Measurements from ENCODE around the gene HLA-C. TPM values are rescaled to one million over a fixed set of nuclear protein-coding genes. Genes with fewer than 3 reads are reported as not detected.

The HLA-C gene
- total RNA-seq (2014; rRNA removed; shearing (Covaris generic)) = 333 and 406 TPM in 2 replicates
- 404 and 419 TPM in 2 replicates for total RNA-seq (2022)
- Bru-seq, nascent RNA = percentile 95 among the genes with signal in this experiment
- percentile 100 among the genes with signal in this experiment for BruChase-seq, experiment 1, labeled RNA remaining after a 6-hour chase
- BruChase-seq, experiment 2, labeled RNA remaining after a 2-hour chase = percentile 98 among the genes with signal in this experiment
- long read RNA-seq, transcript HLA-C-208 (6 exons, 1,880 nt) = minor isoform, 25 of 625 reads
- long read RNA-seq, transcript HLA-C-205 (2 exons, 754 nt) = minor isoform, 5 of 625 reads
- long read RNA-seq, transcript HLA-C-201 (8 exons, 1,536 nt) = major isoform, 419 of 625 reads
- long read RNA-seq, partial matches to known transcripts = 61 of 625 reads
- long read RNA-seq, other reads (novel, unspliced or antisense) = 114 of 625 reads

DNA sequence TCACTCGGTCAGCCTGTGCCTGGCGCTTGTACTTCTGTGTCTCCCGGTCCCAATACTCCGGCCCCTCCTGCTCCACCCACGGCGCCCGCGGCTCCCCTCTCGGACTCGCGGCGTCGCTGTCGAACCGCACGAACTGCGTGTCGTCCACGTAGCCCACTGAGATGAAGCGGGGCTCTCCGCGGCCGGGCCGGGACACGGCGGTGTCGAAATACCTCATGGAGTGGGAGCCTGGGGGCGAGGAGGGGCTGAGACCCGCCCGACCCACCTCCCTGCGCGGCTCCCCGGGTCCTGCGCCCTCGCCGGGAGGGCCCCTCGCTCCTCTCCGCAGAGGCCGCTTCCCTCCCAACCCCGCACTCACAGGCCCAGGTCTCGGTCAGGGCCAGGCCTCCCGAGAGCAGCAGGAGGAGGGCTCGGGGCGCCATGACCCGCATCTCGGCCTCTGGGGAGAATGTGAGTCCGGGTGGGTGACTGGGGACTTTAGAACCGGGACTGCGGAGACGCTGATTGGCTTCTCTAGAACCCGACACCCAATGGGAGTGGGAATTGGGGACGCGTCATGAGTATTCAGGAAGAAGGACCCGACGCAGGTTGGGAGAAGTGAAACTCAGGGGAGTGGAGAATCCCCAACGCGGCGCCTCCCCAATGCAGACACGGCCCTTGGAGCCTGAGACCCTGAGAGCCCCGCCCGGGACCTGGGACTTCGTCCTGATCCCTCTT is at the start of gene HLA-C:
Gene HLA-C (minus strand): TSS at position 452 of the 717 bp plus-strand sequence. CDS start 21 bp downstream, at position 431.
- H3K4me3 ChIP-seq (ENCODE audit: low read depth, low read length, poor library complexity, severe bottlenecking) = peak within 1 kb of the TSS; percentile 91
- peak within 1 kb of the TSS; percentile 83 for H3K4me2 ChIP-seq (ENCODE audit: low read length)
- peaks cover 8% of the 10 kb centered on the region; the same call in 1 of the 2 replicates for H3K79me2 ChIP-seq (ENCODE audit: insufficient read depth, low read depth, low read length)
- no peaks in the 10 kb centered on the region for H4K20me1 ChIP-seq (ENCODE audit: insufficient read depth, low read length)
- TF ChIP-seq EZH2phosphoT487 (IDR thresholded peaks at IDR 0.05; ENCODE audit: borderline replicate concordance, low read depth, low read length) = no peak
- TF ChIP-seq, protein P1, sequence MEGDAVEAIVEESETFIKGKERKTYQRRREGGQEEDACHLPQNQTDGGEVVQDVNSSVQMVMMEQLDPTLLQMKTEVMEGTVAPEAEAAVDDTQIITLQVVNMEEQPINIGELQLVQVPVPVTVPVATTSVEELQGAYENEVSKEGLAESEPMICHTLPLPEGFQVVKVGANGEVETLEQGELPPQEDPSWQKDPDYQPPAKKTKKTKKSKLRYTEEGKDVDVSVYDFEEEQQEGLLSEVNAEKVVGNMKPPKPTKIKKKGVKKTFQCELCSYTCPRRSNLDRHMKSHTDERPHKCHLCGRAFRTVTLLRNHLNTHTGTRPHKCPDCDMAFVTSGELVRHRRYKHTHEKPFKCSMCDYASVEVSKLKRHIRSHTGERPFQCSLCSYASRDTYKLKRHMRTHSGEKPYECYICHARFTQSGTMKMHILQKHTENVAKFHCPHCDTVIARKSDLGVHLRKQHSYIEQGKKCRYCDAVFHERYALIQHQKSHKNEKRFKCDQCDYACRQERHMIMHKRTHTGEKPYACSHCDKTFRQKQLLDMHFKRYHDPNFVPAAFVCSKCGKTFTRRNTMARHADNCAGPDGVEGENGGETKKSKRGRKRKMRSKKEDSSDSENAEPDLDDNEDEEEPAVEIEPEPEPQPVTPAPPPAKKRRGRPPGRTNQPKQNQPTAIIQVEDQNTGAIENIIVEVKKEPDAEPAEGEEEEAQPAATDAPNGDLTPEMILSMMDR (conservative IDR thresholded peaks at IDR 0.05; ENCODE audit: low read length) = no peak
- intact Hi-C loops (cut with micrococcal nuclease; ENCODE audit: unreplicated experiment) = loop anchor here (1.0 to 2.0 kb wide), 2 partner anchors 74 to 85 kb away; partner anchors contain the start of gene HLA-B
- peak within 1 kb of the TSS; percentile 70; the same call in 1 of the 2 replicates for H2AFZ ChIP-seq (ENCODE audit: low read length)
- peaks cover 29% of the 10 kb centered on the region for H3K36me3 ChIP-seq (ENCODE audit: insufficient read depth, low read length)
- DNase-seq (ENCODE audit: low spot score) = peak; percentile 97
- H3K27ac ChIP-seq (ENCODE audit: low read depth, low read length, poor library complexity, severe bottlenecking) = peak within 1 kb of the TSS; percentile 61
- POLR2A ChIA-PET = no interaction called here
- CTCF ChIA-PET (ENCODE audit: unreplicated experiment) = no interaction called here
- no peaks in the 10 kb centered on the region for H3K9me2 ChIP-seq (ENCODE audit: insufficient read depth, low read length)
- BruUV-seq (replicated peaks) = no TSS peak
- H3K4me1 ChIP-seq (ENCODE audit: insufficient read depth, low read length, poor library complexity, severe bottlenecking) = peaks cover 55% of the 10 kb centered on the region
- no peaks in the 10 kb centered on the region for H3K9me3 ChIP-seq (ENCODE audit: low read length)

DNA sequence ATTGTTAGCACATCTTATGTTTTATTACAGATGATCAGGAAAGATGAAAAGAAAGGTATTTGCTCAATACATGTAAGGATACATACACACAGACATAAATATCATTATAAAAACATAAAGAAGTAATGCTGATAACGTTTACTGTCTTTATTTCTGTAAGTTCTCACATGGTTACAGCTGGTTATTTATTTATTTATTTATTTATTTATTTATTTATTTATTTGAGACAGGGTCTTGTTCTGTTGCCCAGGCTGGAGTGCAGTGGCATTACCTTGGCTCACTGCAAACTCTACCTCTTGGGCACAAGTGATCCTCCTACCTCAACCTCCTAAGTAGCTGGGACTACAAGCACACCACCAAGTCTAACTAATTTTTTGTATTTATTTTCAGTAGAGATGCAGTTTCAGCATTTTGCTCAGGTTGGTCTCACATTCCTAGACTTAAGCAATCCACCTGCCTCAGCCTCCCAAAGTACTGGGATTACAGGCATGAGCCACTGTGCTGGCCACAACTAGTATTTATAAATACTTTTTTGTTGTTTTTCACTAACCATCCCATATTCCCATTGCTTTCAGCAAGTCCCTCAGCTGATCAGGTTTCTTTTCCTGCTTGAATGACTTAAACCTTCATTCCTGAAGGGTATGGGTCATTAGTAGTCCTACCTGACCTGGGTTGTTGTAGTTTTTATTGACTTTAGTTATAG is 49.3 kb upstream of the HLA-C start:
- Histone ChIP-seq H3K9me2 (ENCODE audit: insufficient read depth, low read length) (no peaks in the 10 kb centered on the region), H2AFZ (ENCODE audit: low read length) (no peak overlapping the region), H3K36me3 (ENCODE audit: insufficient read depth, low read length) (no peaks in the 10 kb centered on the region), H4K20me1 (ENCODE audit: insufficient read depth, low read length) (no peaks in the 10 kb centered on the region), H3K4me3 (ENCODE audit: low read depth, low read length, poor library complexity, severe bottlenecking) (no peak overlapping the region), H3K79me2 (ENCODE audit: insufficient read depth, low read depth, low read length) (no peaks in the 10 kb centered on the region), H3K4me2 (ENCODE audit: low read length) (no peak overlapping the region), H3K27ac (ENCODE audit: low read depth, low read length, poor library complexity, severe bottlenecking) (no peak overlapping the region), H3K4me1 (ENCODE audit: insufficient read depth, low read length, poor library complexity, severe bottlenecking) (no peaks in the 10 kb centered on the region), H3K9me3 (ENCODE audit: low read length) (no peaks in the 10 kb centered on the region)
- CTCF ChIA-PET (ENCODE audit: unreplicated experiment) = no interaction called here
- POLR2A ChIA-PET = no interaction called here
- intact Hi-C loops (cut with micrococcal nuclease; ENCODE audit: unreplicated experiment) = loop anchor here (2.0 kb wide), 1 partner anchor 74 kb away; no protein-coding TSS in a partner anchor
- TF ChIP-seq EZH2phosphoT487 (IDR thresholded peaks at IDR 0.05; ENCODE audit: borderline replicate concordance, low read depth, low read length) = no peak
- TF ChIP-seq, protein P1 (conservative IDR thresholded peaks at IDR 0.05; ENCODE audit: low read length) = no peak
- no TSS peak for BruUV-seq (replicated peaks)
- DNase-seq (ENCODE audit: low spot score) = no peak

Data from OCI-LY7 (cell line).